Astrocyte (in vitro differentiated cells and primary cell): ENCODE results near the gene SGIP1.

ENCODE experiments used
- EZH2 ChIP-seq: IDR thresholded peaks from 2 replicates; pipeline ENCODE4 v1.6.1; 2012; ENCODE audit warnings: mild to moderate bottlenecking, low read length, inconsistent platforms; ENCODE audit not compliant: insufficient read depth
- TF ChIP-seq, protein P1 (sequence below): IDR thresholded peaks from 2 replicates; pipeline ENCODE4 v1.5.1; 2011; ENCODE audit warnings: low read depth, mild to moderate bottlenecking, inconsistent platforms, low read length, moderate library complexity; ENCODE audit not compliant: insufficient read depth

DNA sequence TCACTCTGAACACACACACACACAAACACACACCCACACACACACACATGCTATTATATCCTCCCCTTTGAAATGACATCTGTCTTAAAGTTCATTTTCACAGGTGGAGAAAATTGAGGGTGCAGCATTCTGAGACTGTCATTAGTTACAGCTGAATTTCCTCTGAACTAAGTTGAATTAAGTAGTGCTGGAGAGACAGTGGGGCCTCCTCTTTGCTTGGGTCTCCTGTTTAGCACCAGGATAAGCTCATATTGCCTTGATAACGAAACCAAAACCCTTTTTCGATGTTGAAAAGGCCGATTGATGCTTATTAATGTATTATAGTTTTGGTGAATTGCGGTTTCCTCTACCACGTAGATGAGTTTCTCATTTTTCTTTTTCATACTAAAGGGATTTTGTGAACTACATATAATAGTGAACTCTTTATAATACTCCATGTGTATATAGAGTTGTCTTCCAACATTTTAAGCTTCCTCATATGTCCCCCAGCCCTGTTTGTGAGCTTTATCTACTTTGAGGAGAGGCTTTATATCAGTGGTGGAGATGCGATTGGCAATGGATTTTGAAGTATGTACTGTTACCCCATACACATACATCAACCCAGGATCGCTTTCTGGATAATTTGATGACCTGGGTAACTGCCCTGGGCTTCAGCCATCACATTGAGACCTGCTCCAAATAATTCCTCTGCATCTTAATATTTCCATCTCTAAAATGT lies 235.7 kb downstream of the SGIP1 start:
- no peak for TF ChIP-seq EZH2
- TF ChIP-seq, protein P1, sequence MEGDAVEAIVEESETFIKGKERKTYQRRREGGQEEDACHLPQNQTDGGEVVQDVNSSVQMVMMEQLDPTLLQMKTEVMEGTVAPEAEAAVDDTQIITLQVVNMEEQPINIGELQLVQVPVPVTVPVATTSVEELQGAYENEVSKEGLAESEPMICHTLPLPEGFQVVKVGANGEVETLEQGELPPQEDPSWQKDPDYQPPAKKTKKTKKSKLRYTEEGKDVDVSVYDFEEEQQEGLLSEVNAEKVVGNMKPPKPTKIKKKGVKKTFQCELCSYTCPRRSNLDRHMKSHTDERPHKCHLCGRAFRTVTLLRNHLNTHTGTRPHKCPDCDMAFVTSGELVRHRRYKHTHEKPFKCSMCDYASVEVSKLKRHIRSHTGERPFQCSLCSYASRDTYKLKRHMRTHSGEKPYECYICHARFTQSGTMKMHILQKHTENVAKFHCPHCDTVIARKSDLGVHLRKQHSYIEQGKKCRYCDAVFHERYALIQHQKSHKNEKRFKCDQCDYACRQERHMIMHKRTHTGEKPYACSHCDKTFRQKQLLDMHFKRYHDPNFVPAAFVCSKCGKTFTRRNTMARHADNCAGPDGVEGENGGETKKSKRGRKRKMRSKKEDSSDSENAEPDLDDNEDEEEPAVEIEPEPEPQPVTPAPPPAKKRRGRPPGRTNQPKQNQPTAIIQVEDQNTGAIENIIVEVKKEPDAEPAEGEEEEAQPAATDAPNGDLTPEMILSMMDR: no peak
